Sigmoid colon (tissue), 7 donors: ENCODE data around the gene CCDC92. TPM values are rescaled to one million over a fixed set of nuclear protein-coding genes. Genes with fewer than 3 reads are reported as not detected.

Source experiments
- DNase-seq: peaks from one replicate; pipeline ENCODE4 v3.0.0-alpha.2; 2019
- H3K27ac ChIP-seq, 4 donors: fragments of 200-600 bp; sonication (generic); one replicate each; pipeline ENCODE4 v1.5.1; 2016 to 2019; ENCODE audit warnings: mild to moderate bottlenecking in 1 of 4
- H3K27me3 ChIP-seq, 3 donors: fragments of 200-600 bp; sonication (generic); one replicate each; pipeline ENCODE4 v1.5.1; 2019; ENCODE audit warnings: mild to moderate bottlenecking in 1 of 3
- H3K36me3 ChIP-seq, 4 donors: fragments of 200-600 bp; sonication (generic); one replicate each; pipeline ENCODE4 v1.5.1; 2016 to 2019
- H3K4me1 ChIP-seq, 4 donors: fragments of 200-600 bp; sonication (generic); one replicate each; pipeline ENCODE4 v1.5.1; 2017 to 2019
- H3K4me3 ChIP-seq, 4 donors: fragments of 200-600 bp; sonication (generic); one replicate each; pipeline ENCODE4 v1.5.1; 2017 to 2019; ENCODE audit warnings: mild to moderate bottlenecking in 2 of 4, moderate library complexity in 1 of 4
- H3K9me3 ChIP-seq, 4 donors: fragments of 200-600 bp in 3 of 4; sonication (generic) in 3 of 4; one replicate each; pipeline versions ENCODE4 v1.5.1 to v1.6.1; 2013 to 2019
- EP300 ChIP-seq, 4 donors: sonication (generic); formaldehyde crosslinking; IDR thresholded peaks; one replicate each; pipeline ENCODE4 v1.6.1; 2017; ENCODE audit warnings: antibody characterized with exemption in 4 of 4
- POLR2A ChIP-seq, 2 donors: fragments of 450-650 bp; IDR thresholded peaks; one replicate each; pipeline ENCODE4 v1.6.1; 2016; ENCODE audit warnings: antibody characterized with exemption in 2 of 2, mild to moderate bottlenecking in 2 of 2, moderate library complexity in 2 of 2
- POLR2AphosphoS5 ChIP-seq, 4 donors: sonication (generic); formaldehyde crosslinking; IDR thresholded peaks; one replicate each; pipeline ENCODE4 v1.6.1; 2017; ENCODE audit warnings: antibody characterized with exemption in 4 of 4
- WGBS, 2 donors: extraction: QIAGEN DNeasy Blood & Tissue Kit; methylation state at CpG; one replicate each; pipeline ENCODE4 v1.1.7; 2013; 5-methylcytosine and 5-hydroxymethylcytosine counted together
- intact Hi-C: fragments of 100-400 bp; cut with DNase I; formaldehyde crosslinking; loops from one replicate; pipeline ENCODE4 v1.15.1; 2023
- polyA plus RNA-seq, 3 donors: library from polyadenylated mRNA; stranded (reverse); fragments of 200-250 nt; gene quantifications; one replicate each; pipeline ENCODE4 v1.2.3, GENCODE V29; 2013
- total RNA-seq, 4 donors: library from RNA; depleted of rRNA; stranded (reverse); fragments of >200 nt; gene quantifications; one replicate each; pipeline ENCODE4 v1.1.0, GENCODE V29; 2016
- TF ChIP-seq, protein P1 (sequence below), 4 experiments: fragments of 450-650 bp in 3 of 4; fragments of 200-600 bp in 1 of 4; IDR thresholded peaks; one replicate each; pipeline ENCODE4 v1.5.1; 2016 to 2019; ENCODE audit warnings: antibody characterized with exemption in 4 of 4, mild to moderate bottlenecking in 3 of 4, moderate library complexity in 2 of 4
- donor health status: healthy with polysubstance abuse.
- donor health status: Bipolar disorder and iron deficiency.
- donor health status: healthy.

The CCDC92 gene
- total and polyA plus RNA-seq, 7 donors = 18.5 to 54.0 (median 24.0) TPM

DNA sequence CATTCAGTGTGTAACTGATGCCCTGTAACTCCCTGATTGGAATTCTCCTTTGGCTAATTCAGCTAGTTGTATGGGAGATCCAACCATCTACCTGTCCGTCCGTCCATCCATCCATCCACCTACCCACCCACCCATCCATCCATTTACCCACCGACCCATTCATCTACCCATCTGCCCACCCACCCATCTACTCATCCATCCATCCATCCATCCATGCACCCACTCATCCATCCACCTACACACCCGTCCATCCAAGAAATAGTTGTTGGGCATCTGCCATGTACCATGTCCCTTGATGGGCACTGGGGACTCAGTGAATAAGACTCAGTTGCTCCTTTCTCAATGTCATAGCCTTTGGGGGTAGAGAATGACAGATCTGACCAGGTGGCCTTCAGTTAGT, 48.1 kb downstream of the CCDC92 start:
- DNase-seq = no peak
- TF ChIP-seq, protein P1, sequence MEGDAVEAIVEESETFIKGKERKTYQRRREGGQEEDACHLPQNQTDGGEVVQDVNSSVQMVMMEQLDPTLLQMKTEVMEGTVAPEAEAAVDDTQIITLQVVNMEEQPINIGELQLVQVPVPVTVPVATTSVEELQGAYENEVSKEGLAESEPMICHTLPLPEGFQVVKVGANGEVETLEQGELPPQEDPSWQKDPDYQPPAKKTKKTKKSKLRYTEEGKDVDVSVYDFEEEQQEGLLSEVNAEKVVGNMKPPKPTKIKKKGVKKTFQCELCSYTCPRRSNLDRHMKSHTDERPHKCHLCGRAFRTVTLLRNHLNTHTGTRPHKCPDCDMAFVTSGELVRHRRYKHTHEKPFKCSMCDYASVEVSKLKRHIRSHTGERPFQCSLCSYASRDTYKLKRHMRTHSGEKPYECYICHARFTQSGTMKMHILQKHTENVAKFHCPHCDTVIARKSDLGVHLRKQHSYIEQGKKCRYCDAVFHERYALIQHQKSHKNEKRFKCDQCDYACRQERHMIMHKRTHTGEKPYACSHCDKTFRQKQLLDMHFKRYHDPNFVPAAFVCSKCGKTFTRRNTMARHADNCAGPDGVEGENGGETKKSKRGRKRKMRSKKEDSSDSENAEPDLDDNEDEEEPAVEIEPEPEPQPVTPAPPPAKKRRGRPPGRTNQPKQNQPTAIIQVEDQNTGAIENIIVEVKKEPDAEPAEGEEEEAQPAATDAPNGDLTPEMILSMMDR (IDR thresholded peaks at IDR 0.05) = no peak
- TF ChIP-seq POLR2A (IDR thresholded peaks at IDR 0.05) (no peak), POLR2AphosphoS5 (IDR thresholded peaks at IDR 0.05) (no peak), EP300 (IDR thresholded peaks at IDR 0.05) (no peak)
- intact Hi-C loops = no loop called here
- Histone ChIP-seq H3K27me3 (no peaks in the 10 kb centered on the region), H3K4me3 (no peak overlapping the region), H3K36me3 (no peaks in the 10 kb centered on the region), H3K4me1 (no peaks in the 10 kb centered on the region), H3K27ac (no peak overlapping the region), H3K9me3 (no peaks in the 10 kb centered on the region)
- 90 to 93% methylated on average over 4 of the region's 4 CpGs for WGBS, 2 donors

- intact Hi-C loops = no loop called here
- TF ChIP-seq EP300 (IDR thresholded peaks at IDR 0.05) (no peak), POLR2AphosphoS5 (IDR thresholded peaks at IDR 0.05) (no peak), POLR2A (IDR thresholded peaks at IDR 0.05) (no peak)
- TF ChIP-seq, protein P1 (IDR thresholded peaks at IDR 0.05) = no peak
- Histone ChIP-seq H3K27ac (no peak overlapping the region), H3K27me3 (no peaks in the 10 kb centered on the region), H3K4me1 (no peaks in the 10 kb centered on the region), H3K4me3 (no peak overlapping the region), H3K9me3 (no peaks in the 10 kb centered on the region), H3K36me3 (no peaks in the 10 kb centered on the region)
- 78 to 85% methylated on average over 7 of the region's 7 CpGs for WGBS, 2 donors
- DNase-seq = no peak
Measured at GRCh38 chr12:123923927-123924326, 48.7 kb downstream of the CCDC92 start.

DNA sequence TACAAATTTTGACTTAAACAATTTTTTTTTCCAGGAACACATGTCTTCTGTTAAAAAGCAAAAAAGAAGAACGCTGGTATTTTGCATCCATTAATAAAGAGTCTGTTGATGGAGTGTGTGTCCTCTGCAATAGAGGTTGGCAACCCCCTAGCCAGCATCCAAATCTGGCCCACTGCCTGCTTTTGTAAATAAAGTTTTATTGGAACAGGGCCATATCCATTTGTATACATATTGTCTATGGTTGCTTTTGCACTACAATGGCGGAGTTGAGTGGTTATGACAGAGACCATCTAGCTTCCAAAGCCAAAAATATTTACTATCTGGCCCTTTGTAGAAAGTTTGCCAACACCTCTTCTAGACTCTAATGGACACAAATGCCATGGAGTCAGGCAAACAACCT, 49.6 kb downstream of the CCDC92 start:
- no peak for TF ChIP-seq POLR2AphosphoS5 (IDR thresholded peaks at IDR 0.05)
- TF ChIP-seq POLR2A (IDR thresholded peaks at IDR 0.05) = no peak
- TF ChIP-seq EP300 (IDR thresholded peaks at IDR 0.05) = no peak
- TF ChIP-seq, protein P1 (IDR thresholded peaks at IDR 0.05) = no peak
- Histone ChIP-seq H3K9me3 (no peaks in the 10 kb centered on the region), H3K4me1 (no peaks in the 10 kb centered on the region), H3K27ac (no peak overlapping the region), H3K4me3 (no peak overlapping the region), H3K27me3 (no peaks in the 10 kb centered on the region), H3K36me3 (no peaks in the 10 kb centered on the region)
- intact Hi-C loops = no loop called here
- DNase-seq = no peak
- 91 to 96% methylated on average over 2 of the region's 2 CpGs for WGBS, 2 donors

DNA sequence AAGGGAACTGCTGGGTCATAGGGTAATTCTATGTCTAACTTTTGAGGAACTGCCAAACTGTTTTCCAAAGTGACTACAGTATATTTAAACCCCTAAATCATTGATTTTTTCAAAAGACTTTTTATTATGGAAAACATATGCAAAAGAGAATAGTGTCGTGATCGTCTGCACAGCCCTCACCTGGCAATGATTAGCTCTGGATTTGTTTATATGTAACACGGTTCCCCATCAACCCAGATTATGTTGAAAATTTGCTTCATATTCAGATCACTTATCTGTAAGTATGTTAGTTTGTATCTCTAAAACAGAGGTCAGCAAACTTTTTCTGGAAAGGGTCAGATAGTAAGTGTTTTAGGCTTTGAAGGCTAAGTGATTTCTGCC, 52.7 kb downstream of the CCDC92 start:
- peaks cover 0 to 6% (median 1%) of the 10 kb centered on the region in 3 donors for H3K27me3 ChIP-seq
- H3K4me3 ChIP-seq = no peak overlapping the region
- TF ChIP-seq POLR2AphosphoS5 (IDR thresholded peaks at IDR 0.05) (no peak), POLR2A (IDR thresholded peaks at IDR 0.05) (no peak), EP300 (IDR thresholded peaks at IDR 0.05) (no peak)
- TF ChIP-seq, protein P1 (IDR thresholded peaks at IDR 0.05) = no peak
- intact Hi-C loops = no loop called here
- no peaks in the 10 kb centered on the region for H3K9me3 ChIP-seq
- WGBS, 2 donors = 65 to 78% methylated on average over 3 of the region's 3 CpGs
- no peaks in the 10 kb centered on the region for H3K36me3 ChIP-seq
- no peak overlapping the region for H3K27ac ChIP-seq
- DNase-seq = no peak
- no peaks in the 10 kb centered on the region for H3K4me1 ChIP-seq

GRCh38 chr12:123917337-123917850, 55.2 kb downstream of the CCDC92 start:
- H3K36me3 ChIP-seq = no peaks in the 10 kb centered on the region
- H3K4me3 ChIP-seq = no peak overlapping the region
- no peak overlapping the region for H3K27ac ChIP-seq
- peaks cover 0 to 12% (median 9%) of the 10 kb centered on the region in 3 donors for H3K27me3 ChIP-seq
- H3K4me1 ChIP-seq = no peaks in the 10 kb centered on the region
- 93 to 94% methylated on average over 19 of the region's 19 CpGs for WGBS, 2 donors
- TF ChIP-seq EP300 (IDR thresholded peaks at IDR 0.05) (no peak), POLR2AphosphoS5 (IDR thresholded peaks at IDR 0.05) (no peak), POLR2A (IDR thresholded peaks at IDR 0.05) (no peak)
- TF ChIP-seq, protein P1 (IDR thresholded peaks at IDR 0.05) = no peak
- DNase-seq = no peak
- intact Hi-C loops = no loop called here
- H3K9me3 ChIP-seq = no peaks in the 10 kb centered on the region
